Fibroblast of lung (primary cell): Measurements from ENCODE around the gene TFF1.

Experiments used
- CTCF ChIP-seq, 2 donors: IDR thresholded peaks in 1 of 2; conservative IDR thresholded peaks in 1 of 2; 1 replicate in 1 of 2; 2 replicates in 1 of 2; pipeline ENCODE4 v1.5.1; 2011 to 2012; ENCODE audit warnings: low read length in 2 of 2, control low read depth in 1 of 2, inconsistent platforms in 1 of 2, low read depth in 1 of 2, mild to moderate bottlenecking in 1 of 2
- EZH2 ChIP-seq: IDR thresholded peaks from 2 replicates; pipeline ENCODE4 v1.5.1; 2012; ENCODE audit warnings: low read length, control low read depth, mild to moderate bottlenecking; ENCODE audit errors: missing control alignments

GRCh38 chr21:42351626-42352440 is 14.5 kb downstream of the TFF1 start:
- TF ChIP-seq CTCF (conservative IDR thresholded peaks at IDR 0.05 in 1 of 2, IDR thresholded peaks at IDR 0.05 in 1 of 2; ENCODE audit: low read depth in 1 of 2, low read length in 2 of 2), result no peak
- no peak for TF ChIP-seq EZH2
